ENCODE measurements around the gene TBC1D23.

The TBC1D23 gene

DNA sequence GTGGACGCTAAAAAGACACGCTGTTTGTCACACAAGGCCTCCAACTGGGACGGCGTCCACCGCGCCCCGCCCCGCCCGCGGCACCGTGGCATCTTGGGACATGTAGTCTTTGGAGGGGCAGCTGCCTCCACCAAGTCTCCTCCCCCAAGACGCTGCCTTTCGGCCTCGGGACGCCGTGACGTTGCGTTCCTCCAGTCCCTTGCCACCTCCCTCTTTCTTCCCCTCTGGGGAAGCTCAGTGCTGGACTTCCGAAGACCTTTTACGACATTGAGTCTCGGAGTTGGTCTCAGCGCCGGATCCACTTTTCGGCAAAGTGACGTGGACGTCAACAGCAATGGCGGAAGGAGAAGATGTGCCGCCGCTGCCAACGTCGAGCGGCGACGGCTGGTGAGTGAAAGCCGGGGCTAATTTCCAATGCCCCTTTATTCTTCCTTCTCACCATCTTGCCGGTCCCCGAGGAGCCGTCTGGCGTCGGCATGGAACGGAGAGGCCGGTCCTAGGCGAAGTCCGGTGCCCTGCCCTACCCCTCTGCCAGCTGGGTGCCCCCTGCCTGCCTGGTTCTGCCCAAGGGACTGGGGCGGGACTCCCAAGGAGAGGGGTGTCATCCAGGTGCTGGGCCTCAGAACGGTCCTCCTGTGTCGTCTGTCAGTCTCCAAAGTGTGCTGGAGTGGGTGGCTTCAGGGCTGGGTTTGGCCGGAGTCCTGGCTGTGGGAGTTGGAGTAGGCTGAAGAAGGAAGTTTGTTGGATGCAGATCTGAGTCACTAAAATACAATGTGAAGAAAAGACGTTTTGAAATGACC, at the start of gene TBC1D23:
TBC1D23 (plus strand) TSS at position 308 of the 800 bp plus-strand sequence; CDS start at position 335, 27 bp downstream.
- ATAC-seq, result peak; percentile 100

DNA sequence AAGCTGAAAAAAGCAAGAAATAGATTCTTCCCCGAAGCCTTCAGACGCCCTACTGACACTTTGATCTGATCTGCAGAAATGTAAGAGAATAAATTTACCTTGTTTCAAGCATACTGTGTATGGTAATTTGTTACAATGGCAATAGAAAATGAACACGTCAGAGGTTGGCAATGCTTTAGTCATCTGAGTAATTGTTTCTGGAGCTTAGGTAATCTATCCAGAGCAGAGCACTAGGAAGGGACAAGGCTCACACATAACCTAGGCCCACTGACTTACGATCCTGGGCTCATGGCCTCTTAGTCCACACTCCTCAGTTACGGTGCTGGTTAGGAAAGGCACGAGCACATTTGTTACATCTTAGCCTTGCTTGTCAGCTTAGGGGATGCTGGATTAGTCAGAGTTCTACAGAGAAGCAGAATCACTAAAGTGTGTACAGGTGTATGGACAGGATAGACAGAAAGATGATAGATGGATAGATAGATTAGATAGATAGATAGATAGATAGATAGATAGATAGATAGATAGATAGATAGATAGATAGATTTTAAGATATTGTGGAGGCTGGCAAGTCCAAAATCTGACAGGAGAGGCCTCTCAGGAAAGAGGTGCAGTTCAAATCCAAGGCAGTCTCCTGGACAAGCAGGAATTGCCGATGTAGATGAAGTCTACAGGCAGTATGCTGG, 46.8 kb upstream of the TBC1D23 start:
- no peak for ATAC-seq
- TF ChIP-seq, protein P1, sequence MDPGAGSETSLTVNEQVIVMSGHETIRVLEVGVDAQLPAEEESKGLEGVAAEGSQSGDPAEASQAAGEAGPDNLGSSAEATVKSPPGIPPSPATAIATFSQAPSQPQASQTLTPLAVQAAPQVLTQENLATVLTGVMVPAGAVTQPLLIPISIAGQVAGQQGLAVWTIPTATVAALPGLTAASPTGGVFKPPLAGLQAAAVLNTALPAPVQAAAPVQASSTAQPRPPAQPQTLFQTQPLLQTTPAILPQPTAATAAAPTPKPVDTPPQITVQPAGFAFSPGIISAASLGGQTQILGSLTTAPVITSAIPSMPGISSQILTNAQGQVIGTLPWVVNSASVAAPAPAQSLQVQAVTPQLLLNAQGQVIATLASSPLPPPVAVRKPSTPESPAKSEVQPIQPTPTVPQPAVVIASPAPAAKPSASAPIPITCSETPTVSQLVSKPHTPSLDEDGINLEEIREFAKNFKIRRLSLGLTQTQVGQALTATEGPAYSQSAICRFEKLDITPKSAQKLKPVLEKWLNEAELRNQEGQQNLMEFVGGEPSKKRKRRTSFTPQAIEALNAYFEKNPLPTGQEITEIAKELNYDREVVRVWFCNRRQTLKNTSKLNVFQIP (CRISPR knock-in tag; IDR thresholded peaks at IDR 0.05; ENCODE audit: borderline replicate concordance, low read depth), result no peak
- TF ChIP-seq ZNF8 (CRISPR knock-in tag; IDR thresholded peaks at IDR 0.05) (no peak), ZNF70 (CRISPR knock-in tag; IDR thresholded peaks at IDR 0.05) (no peak), TOX (CRISPR knock-in tag; IDR thresholded peaks at IDR 0.05; ENCODE audit: borderline replicate concordance) (no peak), ZC3H10 (CRISPR knock-in tag; IDR thresholded peaks at IDR 0.05) (no peak), CSRNP3 (CRISPR knock-in tag; IDR thresholded peaks at IDR 0.05) (no peak), ZFP3 (CRISPR knock-in tag; IDR thresholded peaks at IDR 0.05) (no peak), BACH2 (CRISPR knock-in tag; IDR thresholded peaks at IDR 0.05; ENCODE audit: borderline replicate concordance) (no peak), OSR1 (CRISPR knock-in tag; IDR thresholded peaks at IDR 0.05) (no peak), ARNTL (CRISPR knock-in tag; IDR thresholded peaks at IDR 0.05; ENCODE audit: borderline replicate concordance, low read depth) (no peak), TCF4 (CRISPR knock-in tag; IDR thresholded peaks at IDR 0.05; ENCODE audit: borderline replicate concordance) (no peak)
- TF ChIP-seq, protein P2, sequence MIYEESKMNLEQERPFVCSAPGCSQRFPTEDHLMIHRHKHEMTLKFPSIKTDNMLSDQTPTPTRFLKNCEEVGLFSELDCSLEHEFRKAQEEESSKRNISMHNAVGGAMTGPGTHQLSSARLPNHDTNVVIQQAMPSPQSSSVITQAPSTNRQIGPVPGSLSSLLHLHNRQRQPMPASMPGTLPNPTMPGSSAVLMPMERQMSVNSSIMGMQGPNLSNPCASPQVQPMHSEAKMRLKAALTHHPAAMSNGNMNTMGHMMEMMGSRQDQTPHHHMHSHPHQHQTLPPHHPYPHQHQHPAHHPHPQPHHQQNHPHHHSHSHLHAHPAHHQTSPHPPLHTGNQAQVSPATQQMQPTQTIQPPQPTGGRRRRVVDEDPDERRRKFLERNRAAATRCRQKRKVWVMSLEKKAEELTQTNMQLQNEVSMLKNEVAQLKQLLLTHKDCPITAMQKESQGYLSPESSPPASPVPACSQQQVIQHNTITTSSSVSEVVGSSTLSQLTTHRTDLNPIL (CRISPR knock-in tag; IDR thresholded peaks at IDR 0.05; ENCODE audit: low read depth), result no peak

More for the DNA sequence above, at the start of gene TBC1D23:
- TF ChIP-seq ESRRG (CRISPR knock-in tag; IDR thresholded peaks at IDR 0.05) (no peak), ARNTL (CRISPR knock-in tag; IDR thresholded peaks at IDR 0.05; ENCODE audit: borderline replicate concordance, low read depth) (no peak), CSRNP3 (CRISPR knock-in tag; IDR thresholded peaks at IDR 0.05) (no peak), PATZ1 (CRISPR knock-in tag; IDR thresholded peaks at IDR 0.05; ENCODE audit: borderline replicate concordance) (no peak), ZC3H10 (CRISPR knock-in tag; IDR thresholded peaks at IDR 0.05) (no peak), PPARA (CRISPR knock-in tag; IDR thresholded peaks at IDR 0.05; ENCODE audit: borderline replicate concordance) (no peak), TOX (CRISPR knock-in tag; IDR thresholded peaks at IDR 0.05; ENCODE audit: borderline replicate concordance) (no peak), CSDC2 (CRISPR knock-in tag; IDR thresholded peaks at IDR 0.05) (no peak), GLIS3 (CRISPR knock-in tag; IDR thresholded peaks at IDR 0.05) (no peak), ZNF565 (CRISPR knock-in tag; conservative IDR thresholded peaks at IDR 0.05; ENCODE audit: low read depth) (no peak), ZNF70 (CRISPR knock-in tag; IDR thresholded peaks at IDR 0.05) (no peak)
- TF ChIP-seq, protein P2 (CRISPR knock-in tag; IDR thresholded peaks at IDR 0.05; ENCODE audit: low read depth), result no peak

Measured in SK-N-SH treated with all-trans-retinoic acid at 6 μM for 48 hours (cell line).